CD4-positive, alpha-beta T cell (primary cell): Measurements from ENCODE around the gene MAPK11. TPM values are rescaled to one million over a fixed set of nuclear protein-coding genes. Genes with fewer than 3 reads are reported as not detected.

ENCODE experiments used
- ATAC-seq: fragments of 200-7000 bp; cut with Tn5 transposase; one replicate; pipeline ENCODE4 v1.10.0; 2022; ENCODE audit warnings: mild to moderate bottlenecking; ENCODE audit not compliant: poor library complexity
- CTCF ChIA-PET: fragments of 350-600 bp; sonication (Branson Sonifier 250); formaldehyde crosslinking; loops from one replicate; lab custom pipeline; 2021; ENCODE audit warnings: antibody characterized with exemption, inconsistent platforms; lab: Charles Lee
- POLR2A ChIA-PET: fragments of 350-600 bp; sonication (Branson Sonifier 250); formaldehyde crosslinking; loops from one replicate; lab custom pipeline; 2021; ENCODE audit warnings: antibody characterized with exemption, inconsistent platforms; lab: Charles Lee
- DNase-seq, 14 experiments: peaks; one replicate each; pipeline ENCODE4 v3.0.0-alpha.2; 2013 to 2020; ENCODE audit warnings: mixed read lengths in 2 of 14
- H3K27ac ChIP-seq, 2 donors: one replicate each; pipeline versions ENCODE4 v1.5.1 to v1.7.0; 2013; ENCODE audit warnings: low read length in 2 of 2, low read depth in 1 of 2, mild to moderate bottlenecking in 1 of 2
- H3K27me3 ChIP-seq, 2 experiments: 1 replicate in 1 of 2; 2 replicates in 1 of 2; pipeline versions ENCODE4 v1.6.1 to v1.7.0; 2013; ENCODE audit warnings: low read length in 2 of 2, control low read depth in 1 of 2, mild to moderate bottlenecking in 1 of 2, moderate library complexity in 1 of 2; ENCODE audit not compliant: insufficient read depth in 2 of 2, control insufficient read depth in 1 of 2
- H3K36me3 ChIP-seq: one replicate; pipeline ENCODE4 v1.6.1; 2013; ENCODE audit warnings: low read length, control low read depth; ENCODE audit not compliant: insufficient read depth
- H3K4me1 ChIP-seq: one replicate; pipeline ENCODE4 v1.6.1; 2013; ENCODE audit warnings: low read length, control low read depth; ENCODE audit not compliant: insufficient read depth
- H3K4me3 ChIP-seq: one replicate; pipeline ENCODE4 v1.5.1; 2013; ENCODE audit warnings: mild to moderate bottlenecking, low read length, moderate library complexity
- H3K9me3 ChIP-seq, 2 experiments: 1 replicate in 1 of 2; 2 replicates in 1 of 2; pipeline versions ENCODE4 v1.6.1 to v1.7.0; 2013; ENCODE audit warnings: low read length in 2 of 2, mild to moderate bottlenecking in 2 of 2, control low read depth in 1 of 2, moderate library complexity in 1 of 2; ENCODE audit not compliant: control insufficient read depth in 1 of 2, insufficient read depth in 1 of 2
- H3K27ac Mint-ChIP-seq: one replicate; pipeline ENCODE4 v1.8.0; 2020; ENCODE audit warnings: mixed read lengths
- H3K27me3 Mint-ChIP-seq: one replicate; pipeline ENCODE4 v1.8.0; 2021; ENCODE audit warnings: mixed read lengths
- H3K36me3 Mint-ChIP-seq: one replicate; pipeline ENCODE4 v1.8.0; 2021; ENCODE audit warnings: low read depth, mixed read lengths
- H3K4me1 Mint-ChIP-seq: one replicate; pipeline ENCODE4 v1.8.0; 2021; ENCODE audit warnings: low read depth, mixed read lengths
- H3K4me3 Mint-ChIP-seq: one replicate; pipeline ENCODE4 v1.8.0; 2020; ENCODE audit warnings: mild to moderate bottlenecking, mixed read lengths
- H3K9me3 Mint-ChIP-seq: one replicate; pipeline ENCODE4 v1.8.0; 2020; ENCODE audit warnings: mixed read lengths
- intact Hi-C, 2 experiments: fragments of 100-400 bp; cut with DNase I in 1 of 2; cut with micrococcal nuclease in 1 of 2; formaldehyde crosslinking; loops; one replicate each; pipeline versions ENCODE4 v1.15.1 to v1.9.0; 2023 to 2025; cut with DNase I, micrococcal nuclease
- total RNA-seq, 174 experiments: library from RNA in 2 of 174; stranded (reverse) in 2 of 174; gene quantifications; one replicate each; pipeline ENCODE4 v1.2.3 and lab custom pipeline; 2021 to 2026
- TF ChIP-seq, protein P1 (sequence below): fragments of 200-600 bp; IDR thresholded peaks from one replicate; pipeline ENCODE4 v1.8.0; 2022; ENCODE audit warnings: antibody characterized with exemption, mild to moderate bottlenecking

The MAPK11 gene
- total RNA-seq, 2 experiments from 2014 or later: 4.2 to 4.9 TPM

DNA sequence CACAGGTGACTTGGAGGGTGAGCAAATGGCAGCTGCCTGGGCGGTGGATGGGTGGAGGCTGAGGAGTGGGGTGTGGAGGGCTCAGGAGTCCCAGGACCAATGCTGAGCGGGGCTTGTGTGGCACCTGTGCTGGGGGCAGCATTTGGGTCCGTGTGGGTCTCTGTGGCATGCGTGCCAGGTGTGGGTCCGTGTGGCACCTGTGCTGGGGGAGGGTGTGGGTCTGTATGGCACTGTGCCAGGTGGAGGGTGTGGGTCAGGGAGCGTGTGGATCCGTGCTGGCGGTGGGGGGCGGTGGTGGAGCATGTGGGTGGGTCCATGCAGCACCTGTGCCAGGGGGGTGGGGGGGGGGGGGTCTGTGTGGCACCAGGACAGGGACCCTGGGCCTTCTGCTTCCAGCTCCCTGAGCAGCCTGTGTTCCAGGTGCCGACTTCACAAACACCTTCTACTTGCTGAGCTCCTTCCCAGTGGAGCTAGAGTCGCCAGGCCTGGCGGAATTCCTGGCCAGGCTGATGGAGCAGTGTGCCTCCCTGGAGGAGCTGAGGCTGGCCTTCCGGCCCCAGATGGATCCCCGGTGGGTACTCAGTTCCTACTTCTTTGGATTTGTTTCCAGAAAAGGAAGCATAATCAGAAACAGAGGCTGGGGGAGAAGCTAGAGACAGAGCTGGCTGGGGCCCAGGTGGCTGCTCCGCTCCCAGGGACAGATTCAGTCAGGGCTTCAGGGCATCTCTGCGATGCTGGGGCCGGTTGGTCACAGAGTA is 54.7 kb downstream of the MAPK11 start:
- intact Hi-C loops: no loop called here
- no peaks in the 10 kb centered on the region for H3K27me3 Mint-ChIP-seq
- DNase-seq (peak in 1 of 14 experiments; percentile 32), ATAC-seq (no peak)
- H3K9me3 Mint-ChIP-seq: no peaks in the 10 kb centered on the region
- Histone ChIP-seq H3K9me3 (no peaks in the 10 kb centered on the region), H3K36me3 (peaks cover 72% of the 10 kb centered on the region), H3K4me1 (peaks cover 2% of the 10 kb centered on the region), H3K4me3 (no peak overlapping the region), H3K27ac (no peak overlapping the region), H3K27me3 (no peaks in the 10 kb centered on the region)
- peak overlapping the region; percentile 35 for H3K27ac Mint-ChIP-seq
- CTCF ChIA-PET: interaction anchor here (1.2 kb wide), 1 partner anchor 67 kb away, joined by 3 read pairs; no protein-coding TSS in a partner anchor
- no peak overlapping the region for H3K4me3 Mint-ChIP-seq
- peaks cover 77% of the 10 kb centered on the region for H3K36me3 Mint-ChIP-seq
- TF ChIP-seq, protein P1, sequence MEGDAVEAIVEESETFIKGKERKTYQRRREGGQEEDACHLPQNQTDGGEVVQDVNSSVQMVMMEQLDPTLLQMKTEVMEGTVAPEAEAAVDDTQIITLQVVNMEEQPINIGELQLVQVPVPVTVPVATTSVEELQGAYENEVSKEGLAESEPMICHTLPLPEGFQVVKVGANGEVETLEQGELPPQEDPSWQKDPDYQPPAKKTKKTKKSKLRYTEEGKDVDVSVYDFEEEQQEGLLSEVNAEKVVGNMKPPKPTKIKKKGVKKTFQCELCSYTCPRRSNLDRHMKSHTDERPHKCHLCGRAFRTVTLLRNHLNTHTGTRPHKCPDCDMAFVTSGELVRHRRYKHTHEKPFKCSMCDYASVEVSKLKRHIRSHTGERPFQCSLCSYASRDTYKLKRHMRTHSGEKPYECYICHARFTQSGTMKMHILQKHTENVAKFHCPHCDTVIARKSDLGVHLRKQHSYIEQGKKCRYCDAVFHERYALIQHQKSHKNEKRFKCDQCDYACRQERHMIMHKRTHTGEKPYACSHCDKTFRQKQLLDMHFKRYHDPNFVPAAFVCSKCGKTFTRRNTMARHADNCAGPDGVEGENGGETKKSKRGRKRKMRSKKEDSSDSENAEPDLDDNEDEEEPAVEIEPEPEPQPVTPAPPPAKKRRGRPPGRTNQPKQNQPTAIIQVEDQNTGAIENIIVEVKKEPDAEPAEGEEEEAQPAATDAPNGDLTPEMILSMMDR: no peak
- peaks cover 15% of the 10 kb centered on the region for H3K4me1 Mint-ChIP-seq
- POLR2A ChIA-PET: interaction anchor here (0.9 kb wide), 1 partner anchor 24 kb away, joined by 3 read pairs; no protein-coding TSS in a partner anchor

Other genes with a start within 250 kb of the MAPK11 start
- gene TTLL8, start 212.1 kb downstream of the MAPK11 start, total RNA-seq: not detected
- under 1 TPM in 1 of 2 experiments, not detected in 1; 0.16 TPM for gene MLC1, start 185.0 kb downstream of the MAPK11 start, total RNA-seq
- not detected for gene MOV10L1, start 180.4 kb downstream of the MAPK11 start, total RNA-seq
- gene PANX2, start 99.6 kb downstream of the MAPK11 start, total RNA-seq: under 1 TPM; 0.11 to 0.16 TPM
- gene TRABD, start 84.5 kb downstream of the MAPK11 start, total RNA-seq: 100 to 1,000 TPM; 184 to 193 TPM
- 10 to 100 TPM; 26.0 to 26.1 TPM for gene SELENOO, start 69.4 kb downstream of the MAPK11 start, total RNA-seq
- 100 to 1,000 TPM; 124 to 126 TPM for gene TUBGCP6, start 25.4 kb downstream of the MAPK11 start, total RNA-seq
- gene HDAC10, start 19.1 kb downstream of the MAPK11 start, total RNA-seq: 10 to 100 TPM; 87.3 to 88.7 TPM
- 1 to 10 TPM; 1.2 to 1.3 TPM for gene MAPK12, start 8.7 kb downstream of the MAPK11 start, total RNA-seq
- 1 to 10 TPM; 2.8 to 3.9 TPM for gene PLXNB2, start 37.3 kb upstream of the MAPK11 start, total RNA-seq
- 1 to 10 TPM; 1.8 to 1.9 TPM for gene DENND6B, start 56.6 kb upstream of the MAPK11 start, total RNA-seq
- 10 to 100 TPM; 47.1 to 48.0 TPM for gene PPP6R2, start 72.9 kb upstream of the MAPK11 start, total RNA-seq
- gene SBF1, start 204.7 kb upstream of the MAPK11 start, total RNA-seq: 100 to 1,000 TPM; 220 to 227 TPM
- 1 to 10 TPM; 1.1 to 1.6 TPM for gene ADM2, start 211.2 kb upstream of the MAPK11 start, total RNA-seq
- gene MIOX, start 216.5 kb upstream of the MAPK11 start, total RNA-seq: not detected
- 100 to 1,000 TPM; 107 to 114 TPM for gene LMF2, start 237.3 kb upstream of the MAPK11 start, total RNA-seq
- gene NCAPH2, start 237.8 kb upstream of the MAPK11 start, total RNA-seq: 100 to 1,000 TPM; 184 to 185 TPM